HEK293T (cell line): Measurements from ENCODE around the gene IFT172.

ENCODE experiments used
- ARNT ChIP-seq: fragments of 450-650 bp; IDR thresholded peaks from 2 replicates; pipeline ENCODE4 v1.6.1; 2017; ENCODE audit warnings: mild to moderate bottlenecking
- BHLHE40 ChIP-seq: fragments of 450-650 bp; IDR thresholded peaks from 2 replicates; pipeline ENCODE4 v1.6.1; 2016; ENCODE audit warnings: mild to moderate bottlenecking, moderate library complexity, borderline replicate concordance
- CTBP1 ChIP-seq: fragments of 450-650 bp; IDR thresholded peaks from 2 replicates; pipeline ENCODE4 v1.6.1; 2016; ENCODE audit warnings: borderline replicate concordance
- ELF4 ChIP-seq: fragments of 450-650 bp; IDR thresholded peaks from 2 replicates; pipeline ENCODE4 v1.6.1; 2017; ENCODE audit warnings: antibody characterized with exemption
- FOXA1 ChIP-seq: fragments of 450-650 bp; IDR thresholded peaks from 2 replicates; pipeline ENCODE4 v1.6.1; 2016; ENCODE audit warnings: mild to moderate bottlenecking
- FOXK2 ChIP-seq: fragments of 450-650 bp; IDR thresholded peaks from 2 replicates; pipeline ENCODE4 v1.6.1; 2016; ENCODE audit warnings: mild to moderate bottlenecking
- FOXM1 ChIP-seq: fragments of 450-650 bp; IDR thresholded peaks from 2 replicates; pipeline ENCODE4 v1.6.1; 2017; ENCODE audit warnings: mild to moderate bottlenecking, borderline replicate concordance
- HDGF ChIP-seq: fragments of 450-650 bp; IDR thresholded peaks from 2 replicates; pipeline ENCODE4 v1.6.1; 2017; ENCODE audit warnings: antibody characterized with exemption, borderline replicate concordance
- PKNOX1 ChIP-seq: fragments of 450-650 bp; IDR thresholded peaks from 2 replicates; pipeline ENCODE4 v1.6.1; 2016
- SP1 ChIP-seq: fragments of 450-650 bp; IDR thresholded peaks from 2 replicates; pipeline ENCODE4 v1.6.1; 2017
- SUZ12 ChIP-seq: fragments of 450-650 bp; IDR thresholded peaks from 2 replicates; pipeline ENCODE4 v1.6.1; 2016; ENCODE audit warnings: mild to moderate bottlenecking
- TARDBP ChIP-seq: fragments of 450-650 bp; IDR thresholded peaks from 2 replicates; pipeline ENCODE4 v1.6.1; 2016
- ZNF384 ChIP-seq: fragments of 450-650 bp; IDR thresholded peaks from 2 replicates; pipeline ENCODE4 v1.6.1; 2016

GRCh38 chr2:27446057-27446456, 43.5 kb downstream of the IFT172 start:
- TF ChIP-seq ZNF384 = no peak
- TF ChIP-seq PKNOX1 = no peak
- TF ChIP-seq FOXK2 = no peak
- no peak for TF ChIP-seq SP1
- TF ChIP-seq FOXA1 = no peak
- TF ChIP-seq FOXM1 = no peak
- TF ChIP-seq BHLHE40 = no peak
- no peak for TF ChIP-seq ARNT
- no peak for TF ChIP-seq CTBP1
- no peak for TF ChIP-seq ELF4
- TF ChIP-seq SUZ12 = no peak
- no peak for TF ChIP-seq TARDBP
- no peak for TF ChIP-seq HDGF
